Left ventricle myocardium inferior (tissue), 1 donor: ENCODE measurements around the gene SPRR5. TPM values are rescaled to one million over a fixed set of nuclear protein-coding genes. Genes with fewer than 3 reads are reported as not detected.

Experiments
- DNase-seq: peaks from one replicate; pipeline ENCODE4 v3.0.0-alpha.2; 2020
- H3K27ac ChIP-seq: fragments of 200-600 bp; replicated peaks from 2 replicates; pipeline ENCODE4 v1.8.0; 2021
- H3K27me3 ChIP-seq: fragments of 200-600 bp; 2 replicates; pipeline ENCODE4 v1.8.0; 2021; ENCODE audit warnings: low read depth
- H3K36me3 ChIP-seq: fragments of 200-600 bp; 2 replicates; pipeline ENCODE4 v1.8.0; 2021
- H3K4me1 ChIP-seq: fragments of 200-600 bp; 2 replicates; pipeline ENCODE4 v1.8.0; 2021
- H3K4me3 ChIP-seq: fragments of 200-600 bp; 2 replicates; pipeline ENCODE4 v1.8.0; 2021; ENCODE audit warnings: mild to moderate bottlenecking, moderate library complexity
- H3K9me3 ChIP-seq: fragments of 200-600 bp; replicated peaks from 2 replicates; pipeline ENCODE4 v1.8.0; 2021
- intact Hi-C: fragments of 100-400 bp; cut with micrococcal nuclease; formaldehyde crosslinking; loops from one replicate; pipeline ENCODE4 v1.11.0; 2022
- long read RNA-seq: library from polyadenylated mRNA; unstranded; transcript quantifications from one replicate; pipeline ENCODE4 v2.0.0, GENCODE V29; 2021
- total RNA-seq: library from RNA; stranded (reverse); fragmentation: NEBNext Ultra II Directional; extraction: Animal tissue kit (Norgen Biotek cat#: 25700); gene quantifications from one replicate; pipeline ENCODE4 v1.2.1, GENCODE V29; 2021
- TF ChIP-seq, protein P1 (sequence below): fragments of 200-600 bp; IDR thresholded peaks from 2 replicates; pipeline ENCODE4 v1.8.0; 2021; ENCODE audit warnings: antibody characterized with exemption, mild to moderate bottlenecking, borderline replicate concordance
- donor health status: DM: no; HTN: yes; CAD: no; lungs with severe emphysema.

Gene SPRR5, protein sequence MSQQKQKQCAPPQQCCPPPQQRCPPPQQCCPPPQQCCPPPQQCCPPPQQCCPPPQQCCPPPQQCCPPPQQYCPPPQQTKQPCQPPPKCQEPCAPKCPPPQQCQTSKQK
- total RNA-seq: not detected
- long read RNA-seq: 0 reads

DNA sequence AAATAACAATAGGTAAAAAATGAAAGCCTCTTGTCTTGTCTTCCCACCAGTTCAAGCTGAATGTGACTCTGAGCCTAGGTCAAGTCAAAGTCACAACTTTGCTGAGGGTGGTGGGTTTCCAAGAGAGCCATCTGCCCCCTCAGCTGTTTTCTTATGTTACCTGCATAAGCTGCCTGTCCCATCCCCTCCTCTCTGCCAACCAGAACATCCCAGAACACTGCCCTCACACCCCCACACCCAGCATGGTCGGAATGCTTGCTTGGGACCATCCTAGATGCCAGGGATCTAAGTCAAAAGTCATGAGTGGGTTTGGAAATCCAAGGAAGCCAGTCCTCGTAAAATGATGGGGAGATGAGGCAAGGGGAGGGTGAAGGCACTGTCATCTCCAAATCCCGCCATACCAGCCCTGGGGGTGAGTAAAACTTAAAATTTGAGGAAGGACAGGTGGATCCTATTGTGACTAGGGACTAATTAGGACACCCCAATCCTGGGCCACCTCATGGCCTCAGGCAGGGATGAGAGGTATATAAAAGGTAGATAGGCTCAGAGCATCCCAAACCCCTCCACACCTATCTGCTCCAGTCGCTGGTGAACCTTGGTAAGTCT, at the start of gene SPRR5:
TSS of gene SPRR5 (plus strand) at position 556 of the 606 bp plus-strand sequence. CDS start 1,349 bp downstream, outside the sequence.
- DNase-seq: no peak

DNA sequence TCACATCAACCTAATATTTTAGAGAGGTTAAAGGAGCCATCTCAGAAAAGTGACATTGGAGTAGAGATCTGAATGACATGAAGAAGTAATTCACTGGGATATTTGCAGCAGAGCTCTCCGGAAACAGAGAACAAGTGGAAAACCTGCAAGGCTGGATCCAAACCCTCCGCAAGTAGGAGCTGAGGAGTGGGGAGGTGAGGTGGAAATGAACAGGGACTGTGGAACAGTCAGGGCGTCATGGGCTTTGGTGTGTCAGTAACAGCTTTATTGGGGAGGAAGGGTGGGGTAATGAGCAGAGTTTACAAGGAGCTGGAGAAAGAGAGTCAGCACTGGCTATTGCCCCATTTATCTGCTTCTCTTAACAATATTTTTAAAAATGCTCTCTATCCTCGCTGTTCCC, 48.0 kb upstream of the SPRR5 start:
- Histone ChIP-seq H3K27ac (no peak overlapping the region), H3K36me3 (no peaks in the 10 kb centered on the region), H3K4me3 (no peak overlapping the region), H3K9me3 (no peaks in the 10 kb centered on the region), H3K27me3 (peaks cover 16% of the 10 kb centered on the region), H3K4me1 (no peaks in the 10 kb centered on the region)
- DNase-seq: no peak
- intact Hi-C loops: no loop called here
- TF ChIP-seq, protein P1, sequence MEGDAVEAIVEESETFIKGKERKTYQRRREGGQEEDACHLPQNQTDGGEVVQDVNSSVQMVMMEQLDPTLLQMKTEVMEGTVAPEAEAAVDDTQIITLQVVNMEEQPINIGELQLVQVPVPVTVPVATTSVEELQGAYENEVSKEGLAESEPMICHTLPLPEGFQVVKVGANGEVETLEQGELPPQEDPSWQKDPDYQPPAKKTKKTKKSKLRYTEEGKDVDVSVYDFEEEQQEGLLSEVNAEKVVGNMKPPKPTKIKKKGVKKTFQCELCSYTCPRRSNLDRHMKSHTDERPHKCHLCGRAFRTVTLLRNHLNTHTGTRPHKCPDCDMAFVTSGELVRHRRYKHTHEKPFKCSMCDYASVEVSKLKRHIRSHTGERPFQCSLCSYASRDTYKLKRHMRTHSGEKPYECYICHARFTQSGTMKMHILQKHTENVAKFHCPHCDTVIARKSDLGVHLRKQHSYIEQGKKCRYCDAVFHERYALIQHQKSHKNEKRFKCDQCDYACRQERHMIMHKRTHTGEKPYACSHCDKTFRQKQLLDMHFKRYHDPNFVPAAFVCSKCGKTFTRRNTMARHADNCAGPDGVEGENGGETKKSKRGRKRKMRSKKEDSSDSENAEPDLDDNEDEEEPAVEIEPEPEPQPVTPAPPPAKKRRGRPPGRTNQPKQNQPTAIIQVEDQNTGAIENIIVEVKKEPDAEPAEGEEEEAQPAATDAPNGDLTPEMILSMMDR: no peak

More for the DNA sequence above, at the start of gene SPRR5:
- H3K9me3 ChIP-seq: no peaks in the 10 kb centered on the region
- no peak within 1 kb of the TSS for H3K4me3 ChIP-seq
- TF ChIP-seq, protein P1: no peak
- no peaks in the 10 kb centered on the region for H3K4me1 ChIP-seq
- H3K27ac ChIP-seq: no peak within 1 kb of the TSS
- H3K36me3 ChIP-seq: no peaks in the 10 kb centered on the region
- H3K27me3 ChIP-seq: peaks cover 15% of the 10 kb centered on the region
- intact Hi-C loops: no loop called here

DNA sequence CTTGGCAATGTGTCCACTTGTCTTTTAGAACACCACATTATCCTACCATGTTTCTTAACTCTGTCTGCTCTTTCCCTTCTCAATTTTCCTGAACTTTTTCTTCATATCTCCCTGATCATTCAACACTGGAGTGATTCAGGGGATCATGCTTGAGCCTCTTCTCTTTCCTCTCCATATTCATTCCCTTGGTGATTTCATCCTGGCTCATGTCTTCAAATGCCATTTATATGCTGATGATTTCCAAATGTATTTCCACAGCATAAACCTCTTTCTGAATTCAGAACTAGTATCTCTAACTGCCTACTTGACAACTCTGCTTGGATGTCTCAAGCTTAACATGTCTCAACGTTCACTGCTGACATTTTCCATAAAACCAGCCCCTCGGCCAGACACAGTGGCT, 47.1 kb upstream of the SPRR5 start:
- Histone ChIP-seq H3K27ac (no peak overlapping the region), H3K9me3 (no peaks in the 10 kb centered on the region), H3K36me3 (no peaks in the 10 kb centered on the region), H3K4me1 (no peaks in the 10 kb centered on the region), H3K27me3 (peaks cover 22% of the 10 kb centered on the region), H3K4me3 (no peak overlapping the region)
- intact Hi-C loops: no loop called here
- TF ChIP-seq, protein P1: no peak
- DNase-seq: no peak

DNA sequence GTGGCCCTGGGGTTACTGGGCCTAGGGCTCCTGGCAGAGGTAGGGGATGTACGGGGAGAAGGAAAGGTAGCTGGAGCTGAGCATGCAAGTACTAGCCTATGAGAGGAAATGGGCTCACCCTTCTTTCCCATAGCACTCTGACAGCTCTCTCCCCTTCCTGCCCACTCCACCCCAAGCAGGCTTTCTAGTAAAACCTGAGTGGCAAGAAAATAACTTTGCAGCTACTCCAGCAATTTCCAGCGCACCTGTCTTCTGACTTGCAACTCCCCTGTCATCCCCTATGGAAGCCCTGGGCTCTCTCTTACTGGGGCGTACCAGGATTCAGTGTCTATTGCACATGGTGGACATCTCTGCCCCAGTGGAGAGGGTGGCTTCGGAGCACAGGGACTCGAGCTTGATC, 45.4 kb upstream of the SPRR5 start:
- Histone ChIP-seq H3K27ac (no peak overlapping the region), H3K27me3 (peaks cover 28% of the 10 kb centered on the region), H3K4me3 (no peak overlapping the region), H3K36me3 (no peaks in the 10 kb centered on the region), H3K9me3 (no peaks in the 10 kb centered on the region), H3K4me1 (no peaks in the 10 kb centered on the region)
- DNase-seq: no peak
- TF ChIP-seq, protein P1: no peak
- intact Hi-C loops: no loop called here

DNA sequence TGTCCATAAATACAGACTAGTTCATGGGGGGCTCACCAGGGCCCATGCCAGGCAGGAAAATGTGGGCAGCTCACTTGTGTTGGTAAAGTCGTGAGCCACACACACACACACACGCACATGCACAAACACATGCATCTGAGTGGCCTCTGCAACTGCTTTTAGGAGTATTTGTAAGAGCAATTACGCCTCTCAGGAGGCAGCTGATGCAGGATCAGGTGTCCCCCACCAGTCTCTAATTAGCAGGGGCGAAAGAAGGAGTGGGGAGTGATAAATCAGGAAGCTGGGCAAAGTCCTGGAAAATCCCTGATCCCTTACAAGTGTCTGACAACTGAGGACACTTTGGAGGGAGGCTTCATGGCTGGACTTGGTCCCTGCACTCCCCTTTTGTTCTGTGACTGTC, 44.4 kb upstream of the SPRR5 start:
- intact Hi-C loops: no loop called here
- no peak overlapping the region for H3K4me3 ChIP-seq
- H3K27ac ChIP-seq: no peak overlapping the region
- no peaks in the 10 kb centered on the region for H3K4me1 ChIP-seq
- DNase-seq: no peak
- no peaks in the 10 kb centered on the region for H3K9me3 ChIP-seq
- H3K27me3 ChIP-seq: peaks cover 32% of the 10 kb centered on the region
- TF ChIP-seq, protein P1: no peak
- H3K36me3 ChIP-seq: no peaks in the 10 kb centered on the region
